H9 (cell line): ENCODE data around the gene CPNE5. TPM values are rescaled to one million over a fixed set of nuclear protein-coding genes. Genes with fewer than 3 reads are reported as not detected.

ENCODE experiments used
- DNase-seq: peaks from one replicate; pipeline ENCODE4 v3.0.0-alpha.2; 2017
- H2AFZ ChIP-seq: one replicate; pipeline ENCODE4 v1.6.1; 2013; ENCODE audit warnings: mild to moderate bottlenecking, low read length, control low read depth, moderate library complexity
- H2AK5ac ChIP-seq: 2 replicates; pipeline ENCODE4 v1.6.1; 2013; ENCODE audit warnings: low read length, control low read depth, mixed read lengths; ENCODE audit not compliant: insufficient read length
- H2BK120ac ChIP-seq: one replicate; pipeline ENCODE4 v1.6.1; 2013; ENCODE audit warnings: low read depth, mild to moderate bottlenecking, low read length, control low read depth, inconsistent platforms; ENCODE audit not compliant: poor library complexity, severe bottlenecking
- H2BK12ac ChIP-seq: 2 replicates; pipeline ENCODE4 v1.6.1; 2013; ENCODE audit warnings: low read length, control low read depth, mixed read lengths, low read depth; ENCODE audit not compliant: insufficient read length
- H2BK15ac ChIP-seq: 2 replicates; pipeline ENCODE4 v1.6.1; 2013; ENCODE audit warnings: low read depth, low read length, control low read depth
- H2BK20ac ChIP-seq: one replicate; pipeline ENCODE4 v1.6.1; 2013; ENCODE audit warnings: low read depth, mild to moderate bottlenecking, low read length, control low read depth, inconsistent platforms; ENCODE audit not compliant: poor library complexity, severe bottlenecking
- H2BK5ac ChIP-seq: 2 replicates; pipeline ENCODE4 v1.6.1; 2013; ENCODE audit warnings: low read length, control low read depth, mixed read lengths; ENCODE audit not compliant: insufficient read length
- H3K14ac ChIP-seq: 2 replicates; pipeline ENCODE4 v1.6.1; 2013; ENCODE audit warnings: low read length, control low read depth; ENCODE audit not compliant: insufficient read depth
- H3K18ac ChIP-seq: 2 replicates; pipeline ENCODE4 v1.6.1; 2013; ENCODE audit warnings: low read depth, mild to moderate bottlenecking, mixed read lengths, low read length, control low read depth; ENCODE audit not compliant: insufficient read length
- H3K23ac ChIP-seq: 2 replicates; pipeline ENCODE4 v1.6.1; 2013; ENCODE audit warnings: low read length, control low read depth, mixed read lengths, low read depth; ENCODE audit not compliant: insufficient read length
- H3K23me2 ChIP-seq: 2 replicates; pipeline ENCODE4 v1.6.1; 2013; ENCODE audit warnings: low read depth, mild to moderate bottlenecking, mixed read lengths, low read length, control low read depth; ENCODE audit not compliant: insufficient read length, poor library complexity, severe bottlenecking
- H3K27ac ChIP-seq: 2 replicates; pipeline ENCODE4 v1.5.1; 2013; ENCODE audit warnings: low read length, control low read depth, mixed read lengths, low read depth; ENCODE audit not compliant: insufficient read length
- H3K27me3 ChIP-seq: 2 replicates; pipeline ENCODE4 v1.6.1; 2013; ENCODE audit warnings: low read length, control low read depth, inconsistent platforms; ENCODE audit not compliant: insufficient read depth
- H3K4ac ChIP-seq: 2 replicates; pipeline ENCODE4 v1.6.1; 2013; ENCODE audit warnings: low read depth, mild to moderate bottlenecking, control low read depth, inconsistent platforms, low read length, moderate library complexity
- H3K4me1 ChIP-seq: 2 replicates; pipeline ENCODE4 v1.6.1; 2013; ENCODE audit warnings: low read length, control low read depth, inconsistent platforms; ENCODE audit not compliant: insufficient read depth
- H3K4me2 ChIP-seq: 2 replicates; pipeline ENCODE4 v1.6.1; 2013; ENCODE audit warnings: low read length, control low read depth, mixed read lengths; ENCODE audit not compliant: insufficient read length, insufficient read depth
- H3K56ac ChIP-seq: 2 replicates; pipeline ENCODE4 v1.6.1; 2013; ENCODE audit warnings: low read depth, mild to moderate bottlenecking, mixed read lengths, low read length, control low read depth; ENCODE audit not compliant: insufficient read length
- H3K79me1 ChIP-seq: 2 replicates; pipeline ENCODE4 v1.6.1; 2013; ENCODE audit warnings: low read depth, mild to moderate bottlenecking, moderate library complexity, low read length, control low read depth, inconsistent platforms; ENCODE audit not compliant: insufficient read depth, poor library complexity, severe bottlenecking
- H3K79me2 ChIP-seq: 2 replicates; pipeline ENCODE4 v1.6.1; 2013; ENCODE audit warnings: low read length, control low read depth, inconsistent platforms; ENCODE audit not compliant: insufficient read depth
- H3K9ac ChIP-seq: 2 replicates; pipeline ENCODE4 v1.6.1; 2013; ENCODE audit warnings: low read length, control low read depth, mixed read lengths; ENCODE audit not compliant: insufficient read length; ENCODE audit errors: extremely low read depth
- H3K9me3 ChIP-seq: one replicate; pipeline ENCODE4 v1.6.1; 2013; ENCODE audit warnings: low read depth, low read length, inconsistent platforms; ENCODE audit not compliant: control insufficient read depth
- H3T11ph ChIP-seq: one replicate; pipeline ENCODE4 v1.6.1; 2013; ENCODE audit warnings: mild to moderate bottlenecking, low read length, control low read depth, inconsistent platforms
- H4K20me1 ChIP-seq: one replicate; pipeline ENCODE4 v1.6.1; 2013; ENCODE audit not compliant: control insufficient read depth, insufficient read length, insufficient read depth
- H4K5ac ChIP-seq: 2 replicates; pipeline ENCODE4 v1.6.1; 2013; ENCODE audit warnings: low read depth, mild to moderate bottlenecking, mixed read lengths, low read length, control low read depth; ENCODE audit not compliant: insufficient read length
- H4K8ac ChIP-seq: replicated peaks from 2 replicates; pipeline ENCODE4 v1.6.1; 2013; ENCODE audit warnings: low read length, control low read depth, mixed read lengths, low read depth; ENCODE audit not compliant: insufficient read length
- H4K91ac ChIP-seq: 2 replicates; pipeline ENCODE4 v1.6.1; 2013; ENCODE audit warnings: low read depth, mild to moderate bottlenecking, moderate library complexity, mixed read lengths, low read length, control low read depth; ENCODE audit not compliant: insufficient read length
- H3K27ac Mint-ChIP-seq, 3 experiments: 2 replicates in 2 of 3; 3 replicates in 1 of 3; pipeline ENCODE4 v1.8.0; 2020 to 2021; ENCODE audit warnings: mixed read lengths in 3 of 3, mild to moderate bottlenecking in 1 of 3, moderate library complexity in 1 of 3
- H3K27me3 Mint-ChIP-seq: 2 replicates; pipeline ENCODE4 v1.8.0; 2021; ENCODE audit warnings: low read depth, mild to moderate bottlenecking, moderate library complexity, mixed read lengths
- H3K36me3 Mint-ChIP-seq, 3 experiments: 2 replicates in 2 of 3; 3 replicates in 1 of 3; pipeline ENCODE4 v1.8.0; 2020 to 2021; ENCODE audit warnings: low read depth in 3 of 3, mixed read lengths in 3 of 3; ENCODE audit not compliant: insufficient read depth in 1 of 3
- H3K4me1 Mint-ChIP-seq, 2 experiments: 2 replicates each; pipeline ENCODE4 v1.8.0; 2020; ENCODE audit warnings: mixed read lengths in 2 of 2
- H3K4me3 Mint-ChIP-seq, 2 experiments: 2 replicates in 1 of 2; 3 replicates in 1 of 2; pipeline ENCODE4 v1.8.0; 2020 to 2021; ENCODE audit warnings: mild to moderate bottlenecking in 2 of 2, mixed read lengths in 2 of 2, moderate library complexity in 1 of 2
- H3K9me3 Mint-ChIP-seq, 2 experiments: 2 replicates in 1 of 2; 3 replicates in 1 of 2; pipeline ENCODE4 v1.8.0; 2020; ENCODE audit warnings: mild to moderate bottlenecking in 2 of 2, mixed read lengths in 2 of 2, moderate library complexity in 1 of 2
- CTCF ChIP-seq: fragments of 200-600 bp; sonication (generic); conservative IDR thresholded peaks from 3 replicates; pipeline ENCODE4 v1.8.0; 2021; ENCODE audit warnings: antibody characterized with exemption, mild to moderate bottlenecking
- WGBS: extraction: QIAGEN DNeasy Blood & Tissue Kit; methylation state at CpG from one replicate; pipeline ENCODE4 v1.1.7; 2013; ENCODE audit warnings: missing lambda C conversion rate, low lambda C conversion rate, mixed read lengths; ENCODE audit not compliant: insufficient read length; ENCODE audit errors: extremely low coverage; 5-methylcytosine and 5-hydroxymethylcytosine counted together
- total RNA-seq: library from RNA; stranded (reverse); gene quantifications from 2 replicates; pipeline ENCODE4 v1.2.1, GENCODE V29; 2021

Gene CPNE5
- total RNA-seq, 1 experiment from 2014 or later = 0.52 TPM

GRCh38 chr6:36817847-36818246, 21.4 kb downstream of the CPNE5 start:
- H3K79me1 ChIP-seq = no peaks in the 10 kb centered on the region
- Mint-ChIP-seq H3K4me3 (no peak overlapping the region), H3K4me1 (peaks cover 20 to 35% of the 10 kb centered on the region in 2 experiments), H3K27me3 (peaks cover 19% of the 10 kb centered on the region), H3K36me3 (no peaks in the 10 kb centered on the region; a peak in 1 of 7 replicates), H3K9me3 (no peaks in the 10 kb centered on the region), H3K27ac (no peak overlapping the region)
- no peak overlapping the region for H3K56ac ChIP-seq
- H3K14ac ChIP-seq = no peak overlapping the region
- no peaks in the 10 kb centered on the region for H3K79me2 ChIP-seq
- H3K23ac ChIP-seq = no peak overlapping the region
- H3K23me2 ChIP-seq = no peaks in the 10 kb centered on the region
- no peak overlapping the region for H3K27ac ChIP-seq
- H3K4me2 ChIP-seq = no peak overlapping the region
- no peak overlapping the region for H2BK5ac ChIP-seq
- no peak overlapping the region for H3T11ph ChIP-seq
- H2BK15ac ChIP-seq = no peak overlapping the region
- H4K5ac ChIP-seq = no peak overlapping the region
- no peak overlapping the region for H2AFZ ChIP-seq
- H3K9ac ChIP-seq = no peak overlapping the region
- no peak for DNase-seq
- H2AK5ac ChIP-seq = no peak overlapping the region
- no CpG with 5 or more reads among the region's 3 CpGs for WGBS
- H3K4ac ChIP-seq = no peak overlapping the region
- H4K91ac ChIP-seq = no peak overlapping the region
- H4K20me1 ChIP-seq = no peaks in the 10 kb centered on the region
- no peak overlapping the region for H4K8ac ChIP-seq
- no peaks in the 10 kb centered on the region for H3K27me3 ChIP-seq
- no peak overlapping the region for H2BK12ac ChIP-seq
- H2BK120ac ChIP-seq = no peak overlapping the region
- peaks cover 3% of the 10 kb centered on the region; the same call in 1 of the 2 replicates for H3K4me1 ChIP-seq
- no peak overlapping the region for H3K18ac ChIP-seq
- no peak for TF ChIP-seq CTCF
- H2BK20ac ChIP-seq = no peak overlapping the region
- no peaks in the 10 kb centered on the region for H3K9me3 ChIP-seq
